ENCODE results near the gene RHBG. TPM values are rescaled to one million over a fixed set of nuclear protein-coding genes. Genes with fewer than 3 reads are reported as not detected.

Gene RHBG
- total RNA-seq, 1 experiment from 2014 or later, result 0.06 TPM

DNA sequence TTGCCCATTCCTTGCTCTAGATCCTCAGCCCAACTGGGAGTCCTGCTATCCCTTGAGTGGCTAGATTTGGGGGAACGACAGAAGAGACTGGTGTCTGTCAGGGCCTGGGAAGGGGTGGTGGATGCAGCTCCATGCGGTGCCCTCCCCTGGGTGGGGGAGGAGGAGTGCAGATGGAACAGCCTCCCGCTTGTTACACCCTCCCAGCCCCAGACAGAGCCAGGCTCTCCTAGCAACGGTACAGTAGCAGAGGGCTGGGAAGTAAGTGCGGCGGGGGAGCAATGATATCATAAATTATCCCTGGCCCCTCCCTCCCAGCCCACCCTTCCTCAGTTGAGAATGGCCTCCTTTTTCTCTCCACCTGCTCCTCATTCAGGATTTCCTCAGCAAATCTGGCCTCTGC lies 37.2 kb downstream of the RHBG start:
- no peak for DNase-seq (ENCODE audit: low spot score)

DNA sequence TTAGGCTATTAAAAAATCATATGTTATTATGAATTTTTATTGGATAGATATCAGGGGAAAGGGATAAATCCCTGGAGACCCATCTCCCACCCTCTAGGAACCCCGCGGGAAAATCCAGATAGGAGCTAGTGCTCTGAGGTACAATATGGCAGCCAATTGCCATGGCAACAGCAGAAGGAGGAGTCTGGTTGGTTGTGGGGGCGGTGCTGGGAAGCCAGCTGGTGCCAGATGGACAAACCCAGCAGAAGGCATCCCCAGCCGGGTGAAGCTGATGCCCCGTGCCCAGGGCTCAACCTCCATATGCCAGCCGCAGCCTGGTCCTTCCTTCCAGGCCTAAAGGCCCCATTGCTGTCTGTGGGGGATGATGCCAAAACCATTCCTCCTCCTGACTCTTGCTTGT lies 38.3 kb downstream of the RHBG start:
- DNase-seq (ENCODE audit: low spot score), result no peak

DNA sequence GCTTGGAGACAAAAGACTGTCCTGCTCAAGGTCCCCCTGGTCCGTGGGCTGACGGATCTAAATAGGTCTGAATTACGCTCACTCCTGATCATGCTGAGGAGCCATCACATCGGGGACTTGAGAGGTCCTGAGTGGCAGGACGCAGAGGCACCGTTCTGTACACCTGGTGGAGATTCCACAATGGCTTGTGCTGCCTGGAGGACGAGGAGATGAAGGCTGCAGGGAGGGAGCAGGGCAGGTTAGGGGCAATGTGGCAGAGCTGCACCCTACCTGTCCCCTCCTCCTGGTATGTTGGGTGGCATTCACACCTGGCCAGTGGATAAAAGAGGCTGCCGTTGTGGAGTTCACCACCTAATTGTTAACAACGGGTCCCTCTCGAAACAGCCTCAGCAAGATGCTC lies 38.7 kb downstream of the RHBG start:
- DNase-seq (ENCODE audit: low spot score), result no peak

DNA sequence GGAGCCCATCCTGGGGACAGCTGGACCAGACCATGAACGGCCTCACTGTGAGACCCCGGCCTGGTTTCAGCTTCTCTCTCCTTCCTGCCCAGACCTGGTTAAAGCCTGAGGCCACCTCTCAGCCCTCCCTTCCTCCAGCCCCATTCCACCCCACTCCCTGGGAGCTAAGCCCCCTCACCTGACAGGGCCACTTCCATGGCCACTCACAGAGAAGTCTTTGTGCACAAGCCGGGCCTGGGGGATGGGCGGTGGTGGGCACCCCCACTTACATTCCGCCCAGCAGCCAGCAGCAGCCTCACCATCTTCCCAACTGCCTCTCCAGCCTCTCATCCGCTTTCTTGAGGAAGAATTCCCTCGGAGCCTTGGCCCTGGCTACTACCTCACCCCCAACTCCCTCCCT lies 40.4 kb downstream of the RHBG start:
- no peak for DNase-seq (ENCODE audit: low spot score)

DNA sequence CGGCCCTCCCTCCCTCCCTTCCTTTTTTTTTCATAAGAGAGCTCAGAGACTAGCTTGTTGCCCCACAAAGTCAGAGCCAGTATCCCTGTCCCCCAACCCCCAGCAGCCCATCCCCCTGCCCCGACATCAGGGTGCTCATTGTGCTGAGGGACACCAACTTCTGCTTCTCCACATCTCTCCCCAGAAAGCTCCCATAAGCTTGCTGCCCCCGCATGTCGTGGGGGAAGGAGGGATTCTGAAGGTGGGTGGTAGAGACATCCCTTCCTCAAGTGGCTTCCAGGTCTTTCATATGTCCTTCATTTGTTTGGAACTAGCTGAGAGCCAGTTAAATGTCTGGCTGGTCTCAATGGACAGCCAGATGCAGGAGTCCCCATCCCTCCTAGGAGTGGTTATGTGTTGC lies 41.2 kb downstream of the RHBG start:
- DNase-seq (ENCODE audit: low spot score), result no peak

DNA sequence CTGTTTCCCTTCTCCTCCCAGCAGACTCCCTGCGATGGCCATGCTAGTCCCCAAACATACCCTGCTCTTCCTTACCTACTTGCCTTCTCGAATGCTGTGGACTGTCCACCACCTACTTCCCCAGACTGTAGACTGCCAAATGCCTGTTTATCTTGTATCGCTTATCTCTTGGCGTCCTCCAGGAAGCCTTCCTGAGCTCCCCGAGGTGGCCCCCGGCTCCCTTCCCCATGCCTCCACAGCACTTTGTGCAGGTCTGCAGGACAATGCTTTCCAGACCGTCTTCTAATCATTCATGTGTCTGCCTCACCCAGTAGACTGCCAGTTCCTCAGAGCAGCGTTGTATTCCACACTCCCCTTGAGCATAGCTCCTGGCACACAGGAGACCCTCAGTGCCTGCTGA lies 41.7 kb downstream of the RHBG start:
- no peak for DNase-seq (ENCODE audit: low spot score)

DNA sequence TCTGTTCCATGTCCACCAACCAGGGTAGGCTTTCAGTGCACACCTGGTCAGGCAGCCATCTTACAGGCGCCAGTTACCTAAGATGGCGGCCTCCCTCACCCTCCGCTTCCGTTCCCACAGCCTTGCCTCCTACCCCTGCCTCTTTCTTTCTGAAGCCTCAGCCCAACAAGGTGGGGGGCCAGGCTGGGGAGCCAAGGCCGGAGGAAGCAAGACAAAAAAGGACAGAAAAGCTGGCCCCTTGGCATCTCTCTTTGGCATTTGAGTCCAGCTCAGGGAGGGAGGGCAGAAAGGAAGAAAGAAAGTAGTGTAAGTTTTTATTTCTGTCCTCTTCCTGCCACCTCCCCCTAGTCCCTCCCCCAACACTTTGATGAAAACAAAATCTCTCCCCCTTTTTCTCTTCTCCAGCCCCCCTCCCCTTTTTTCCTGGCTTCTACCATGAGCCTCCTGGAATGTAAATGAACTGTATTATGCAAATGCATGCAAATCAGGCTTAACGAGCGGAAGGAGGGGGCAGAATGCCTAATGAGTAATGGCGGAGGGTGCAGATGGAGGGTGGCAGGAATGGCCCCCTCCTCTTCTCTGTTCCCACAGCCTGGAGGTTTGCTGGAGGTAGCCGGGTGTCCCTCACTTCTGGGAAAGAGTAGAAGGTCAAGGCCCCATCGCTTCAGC lies 43.8 kb downstream of the RHBG start:
- DNase-seq (ENCODE audit: low spot score), result no peak

DNA sequence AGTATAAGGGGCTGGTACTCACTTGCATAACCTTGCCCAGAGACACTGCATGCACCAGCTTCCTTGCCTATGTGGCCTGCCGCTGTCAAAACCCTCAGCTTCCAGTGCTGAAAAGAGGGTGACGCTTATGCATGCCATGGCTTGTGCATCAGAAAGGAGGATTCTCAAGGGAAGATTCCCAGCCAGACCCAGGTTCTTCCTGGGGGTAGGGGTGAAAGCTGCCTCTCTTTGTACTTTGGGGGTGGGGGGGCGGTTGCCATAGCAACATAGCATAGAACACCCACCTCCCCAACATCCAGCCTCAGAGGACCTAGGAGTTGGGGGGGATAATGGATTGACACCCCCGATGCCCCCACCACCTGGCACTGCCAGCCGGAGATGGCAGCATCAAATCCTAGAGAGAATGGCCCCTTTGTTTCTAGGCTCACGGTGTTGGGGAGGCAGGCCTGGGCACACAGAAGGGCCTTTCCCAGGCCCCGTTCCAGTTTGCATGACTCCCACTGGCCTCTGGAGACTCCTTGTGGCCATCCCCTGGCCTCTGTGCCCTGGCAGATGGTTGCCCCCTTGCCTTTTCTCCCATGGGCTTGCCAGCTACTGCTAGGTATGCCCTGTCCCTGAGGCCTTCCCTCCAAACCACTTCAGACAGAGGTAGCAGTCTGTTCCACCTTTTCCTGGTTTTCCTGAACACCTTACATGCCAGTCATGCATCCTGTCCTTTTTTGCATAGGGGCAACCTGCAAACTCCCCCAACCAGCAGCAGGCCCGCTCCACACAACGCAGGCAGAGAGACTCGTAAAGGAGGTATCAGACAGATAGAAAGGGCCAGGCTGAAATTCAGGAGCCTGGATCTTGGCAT lies 44.6 kb downstream of the RHBG start:
- no peak for DNase-seq (ENCODE audit: low spot score)

DNA sequence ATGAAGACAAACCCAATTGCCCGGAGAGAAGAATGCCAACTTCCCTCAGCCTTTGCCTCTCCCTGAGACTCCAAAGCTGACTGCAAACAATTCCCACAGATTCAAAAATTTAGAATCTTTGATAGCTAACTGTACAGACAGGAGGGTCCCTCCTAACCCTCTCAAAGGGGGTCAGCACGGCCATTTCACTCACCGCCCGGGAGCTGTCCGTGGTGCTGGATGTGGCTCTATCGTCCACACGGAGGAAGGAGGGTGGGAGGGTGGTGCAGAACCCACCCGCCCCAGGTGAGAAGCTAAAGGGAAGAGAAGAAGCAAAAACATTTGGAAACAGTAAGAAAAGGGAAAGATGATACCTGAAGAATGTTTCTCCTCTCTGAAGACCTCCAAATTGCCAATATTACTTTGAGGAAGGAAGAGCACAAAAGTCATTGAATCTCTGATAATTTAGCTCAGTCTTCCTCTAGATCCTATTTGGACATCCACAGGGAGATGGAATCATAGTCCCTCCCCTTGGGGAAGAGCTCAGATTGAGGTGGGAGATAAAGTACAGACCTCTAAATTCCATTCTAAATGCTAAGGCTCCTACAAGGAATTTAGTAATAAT lies 45.6 kb downstream of the RHBG start:
- no peak for DNase-seq (ENCODE audit: low spot score)

DNA sequence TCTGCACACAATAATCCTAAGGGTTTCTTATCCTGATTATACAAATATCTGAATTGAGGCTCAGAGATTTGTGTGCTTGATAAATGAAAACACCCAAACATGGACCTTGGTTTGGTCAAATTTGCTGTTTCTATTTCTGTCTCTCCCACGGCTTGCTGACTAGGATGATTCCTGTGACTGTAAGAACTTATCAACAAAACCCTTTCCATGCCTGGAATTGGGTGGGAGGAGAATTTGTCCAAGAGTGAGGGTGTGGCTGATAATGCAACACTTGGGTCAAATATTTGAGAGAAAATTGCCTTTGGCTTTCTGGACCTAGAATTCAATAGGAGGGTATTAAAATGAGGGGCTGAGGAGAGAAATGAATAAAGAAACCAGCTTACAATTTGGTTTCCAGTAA lies 48.0 kb downstream of the RHBG start:
- no peak for DNase-seq (ENCODE audit: low spot score)

DNA sequence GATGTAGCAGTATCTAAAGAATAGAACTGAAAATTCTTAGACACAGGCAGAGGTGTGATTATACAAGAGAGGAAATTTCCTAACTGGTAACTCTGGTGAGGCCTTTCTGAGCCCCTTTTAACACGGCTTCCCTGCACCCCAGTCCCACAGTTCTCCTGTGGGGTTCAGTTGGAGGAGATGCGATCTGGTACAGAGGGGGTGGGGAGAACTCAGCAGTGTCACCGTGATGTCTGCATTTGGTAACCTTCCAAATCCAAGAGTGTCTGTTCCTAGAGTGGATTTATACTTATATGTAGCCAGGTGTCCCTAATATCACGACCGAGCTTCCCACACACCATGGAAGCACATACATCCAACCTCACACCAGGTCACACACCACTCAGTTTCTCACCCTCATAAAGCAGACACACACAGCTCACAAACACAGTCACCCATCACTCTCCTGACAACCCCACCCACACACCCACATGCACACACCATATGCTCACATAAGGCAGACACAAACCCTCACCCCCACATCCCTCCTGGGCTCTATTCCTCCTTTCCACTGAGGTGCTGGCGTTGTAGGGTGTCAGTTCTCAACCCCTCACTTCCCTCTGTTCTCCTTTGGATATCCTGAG lies 48.5 kb downstream of the RHBG start:
- DNase-seq (ENCODE audit: low spot score), result no peak

DNA sequence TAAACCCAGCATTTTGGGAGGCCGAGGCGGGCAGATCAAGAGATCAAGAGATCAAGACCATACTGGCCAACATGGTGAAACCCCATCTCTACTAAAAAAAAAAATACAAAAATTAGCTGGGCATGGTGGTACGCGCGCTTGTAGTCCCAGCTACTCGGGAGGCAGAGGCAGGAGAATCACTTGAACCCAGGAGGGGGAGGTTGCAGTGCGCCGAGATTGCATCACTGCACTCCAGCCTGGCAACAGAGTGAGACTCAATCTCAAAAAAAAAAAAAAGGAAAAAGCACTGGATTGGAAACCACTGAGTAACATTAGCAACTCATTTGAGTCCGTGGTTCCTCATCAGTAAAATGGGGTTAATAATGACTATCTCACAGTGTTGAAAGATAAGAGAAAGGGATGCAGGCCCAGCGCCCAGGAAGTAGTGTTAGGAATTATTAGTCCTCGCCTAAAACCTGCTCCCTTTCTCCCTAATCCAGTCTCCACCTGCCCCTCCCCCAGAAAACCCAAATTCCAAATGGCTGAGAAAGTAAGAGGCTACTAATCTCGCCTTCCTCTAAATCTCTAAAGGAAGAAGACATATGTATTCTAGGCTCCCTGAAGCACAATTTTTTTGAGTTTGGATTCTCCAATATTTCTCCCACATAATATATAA lies 49.5 kb downstream of the RHBG start:
- DNase-seq (ENCODE audit: low spot score), result no peak

DNA sequence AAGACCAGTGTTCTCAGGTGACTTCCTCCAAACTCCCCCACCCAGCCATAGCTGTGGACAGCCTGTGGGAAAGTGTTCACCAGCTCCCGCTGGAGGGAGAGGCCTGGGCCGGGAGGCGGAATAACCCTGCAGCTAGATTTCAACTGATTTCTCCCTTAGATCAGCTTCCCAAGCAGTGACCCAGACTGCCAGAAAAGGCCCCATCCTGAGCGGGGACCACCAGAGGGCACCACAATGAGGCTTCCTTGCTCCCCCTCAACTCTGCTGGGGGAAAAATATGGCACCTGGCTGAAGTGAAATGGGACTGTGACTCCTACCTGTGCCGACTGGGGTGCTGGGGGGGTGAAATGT lies 50.8 kb downstream of the RHBG start:
- DNase-seq (ENCODE audit: low spot score), result no peak

DNA sequence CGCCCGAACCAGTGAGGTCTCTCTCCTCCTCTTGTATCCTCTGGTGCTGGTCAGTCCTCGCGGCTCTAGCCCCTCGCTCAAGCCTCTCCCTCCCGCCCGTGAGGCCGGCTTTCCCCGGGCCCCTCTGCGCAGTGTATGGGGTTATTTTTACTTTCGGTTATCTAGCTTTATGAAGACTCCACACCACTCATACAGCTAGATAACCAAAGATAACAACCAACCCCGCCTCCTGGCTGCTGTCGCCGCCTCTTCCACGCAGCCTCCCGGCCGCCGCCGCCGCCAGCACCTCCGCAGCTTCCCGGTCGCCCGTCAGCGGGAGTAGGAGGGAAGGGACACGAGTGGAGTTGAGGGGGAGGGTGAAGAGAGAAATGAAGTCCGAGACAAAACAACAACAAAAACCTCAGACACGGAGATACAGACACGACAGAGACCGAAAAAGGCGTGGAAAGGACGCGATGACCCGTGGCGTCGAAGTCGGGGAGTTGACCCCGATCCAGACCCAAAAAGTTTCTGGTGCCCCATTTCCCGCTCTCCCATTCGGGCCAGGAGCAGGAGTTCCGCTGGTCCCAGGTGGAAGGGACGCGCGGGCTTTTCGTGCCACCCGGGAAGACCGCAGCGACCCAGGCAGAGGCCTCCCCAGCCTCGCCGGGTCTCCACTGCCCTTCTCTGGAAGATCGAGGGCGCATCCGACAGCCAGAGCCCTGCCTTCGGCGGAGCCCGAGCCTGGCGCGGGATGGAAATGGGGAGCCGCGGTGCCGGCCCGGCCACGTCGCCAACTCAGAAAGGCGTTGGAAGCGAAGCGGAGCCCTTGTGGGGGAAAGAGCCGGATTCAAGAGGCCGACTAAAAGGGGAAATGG lies 51.4 kb downstream of the RHBG start:
- DNase-seq (ENCODE audit: low spot score), result no peak

DNA sequence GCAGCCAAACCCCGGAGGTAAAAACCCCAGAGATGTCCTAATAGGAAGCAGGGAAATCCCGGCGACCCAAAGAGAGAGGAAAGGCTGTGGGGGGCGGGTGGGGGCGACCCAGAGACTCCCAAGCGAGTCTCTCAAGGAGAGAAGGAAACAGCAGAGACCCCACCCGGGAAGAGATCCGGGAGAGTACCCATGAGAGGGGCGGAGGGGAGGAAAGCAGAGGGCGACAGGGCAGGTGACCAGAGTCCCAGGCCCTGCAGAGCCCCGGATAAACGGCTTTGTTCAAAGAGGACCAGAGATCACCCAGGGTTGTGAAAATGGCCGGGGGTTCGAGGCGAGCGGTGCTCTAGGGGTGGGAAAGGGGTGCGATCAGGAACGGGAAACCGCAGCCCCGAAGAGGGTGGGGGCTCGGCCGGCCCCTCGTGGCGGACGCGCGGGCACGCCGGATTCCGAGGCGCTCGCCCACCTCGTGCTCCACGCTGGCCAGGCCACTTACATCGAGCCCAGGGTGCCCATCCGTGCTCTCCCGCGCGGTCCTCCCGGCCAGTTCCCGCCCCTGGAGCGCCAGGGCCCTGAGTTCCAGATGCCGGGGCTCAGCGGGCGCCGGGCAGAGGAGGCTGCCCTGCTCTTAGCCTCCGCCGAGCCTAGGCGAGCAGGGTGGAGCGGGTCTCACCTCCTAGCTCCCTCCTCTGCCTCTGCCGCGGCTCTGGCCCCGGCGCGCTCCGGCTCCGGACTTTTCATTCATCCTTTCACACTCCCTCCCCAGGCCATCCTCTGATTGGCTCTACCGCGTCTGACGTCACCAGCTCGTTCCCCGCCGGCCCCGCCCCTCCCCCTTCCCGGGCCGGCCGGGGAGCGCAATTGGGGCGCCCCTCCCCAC lies 52.3 kb downstream of the RHBG start:
- peak; percentile 53 for DNase-seq (ENCODE audit: low spot score)

DNA sequence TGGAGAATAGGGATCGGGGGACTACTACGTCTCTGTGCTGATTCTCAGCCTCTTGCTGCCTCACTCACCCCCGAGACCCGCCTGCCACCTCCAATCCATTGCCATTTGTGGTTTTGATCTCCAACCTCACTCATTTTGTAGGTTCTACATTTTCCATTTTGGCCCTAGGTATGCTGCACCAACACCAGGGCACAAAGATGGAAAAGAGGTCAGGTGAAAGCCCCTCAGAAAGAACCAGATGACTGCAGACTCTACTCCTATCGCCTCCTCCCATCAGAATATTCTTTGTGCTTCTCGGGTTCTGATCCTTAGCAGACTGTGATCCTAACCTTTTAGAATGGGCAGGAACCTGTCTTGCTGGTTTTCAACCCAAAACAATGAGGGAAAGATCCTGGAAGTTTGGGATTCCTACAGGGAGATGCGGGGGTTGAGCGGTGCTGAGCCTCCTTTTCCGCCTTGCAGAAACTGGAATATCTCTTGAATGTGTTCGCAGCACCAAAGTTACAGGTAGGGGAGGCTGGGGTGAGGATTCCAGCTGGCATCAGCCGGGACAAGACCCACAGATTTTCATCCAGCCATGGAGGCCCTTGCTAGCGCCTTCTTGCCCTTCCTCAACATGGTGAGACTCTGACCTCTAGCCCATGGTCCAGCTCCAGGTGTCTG lies 53.1 kb downstream of the RHBG start:
- no peak for DNase-seq (ENCODE audit: low spot score)

DNA sequence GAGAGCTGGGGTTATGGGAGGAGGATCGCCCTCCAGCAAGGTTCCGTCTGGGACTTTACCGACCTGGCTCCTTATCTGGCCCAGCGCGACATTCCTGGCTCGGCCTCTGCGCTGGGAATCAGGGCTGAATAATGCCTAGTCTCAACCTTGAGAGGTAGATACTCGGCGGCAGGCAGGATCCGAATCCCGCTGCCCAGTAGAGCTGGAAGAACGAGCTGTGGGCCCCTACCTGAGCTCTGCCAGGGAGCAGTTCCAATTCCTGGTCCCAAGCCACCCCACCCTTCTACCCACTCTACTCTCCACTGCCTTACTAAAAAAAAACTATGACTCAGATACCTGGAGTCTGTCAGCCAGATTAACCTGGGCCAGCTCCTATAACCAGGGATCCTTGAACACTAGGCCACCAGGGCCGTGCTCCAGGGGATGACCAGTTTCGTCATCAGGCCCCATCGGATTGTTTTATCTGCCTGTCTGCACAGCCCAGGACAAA lies 53.6 kb downstream of the RHBG start:
- DNase-seq (ENCODE audit: low spot score), result no peak

DNA sequence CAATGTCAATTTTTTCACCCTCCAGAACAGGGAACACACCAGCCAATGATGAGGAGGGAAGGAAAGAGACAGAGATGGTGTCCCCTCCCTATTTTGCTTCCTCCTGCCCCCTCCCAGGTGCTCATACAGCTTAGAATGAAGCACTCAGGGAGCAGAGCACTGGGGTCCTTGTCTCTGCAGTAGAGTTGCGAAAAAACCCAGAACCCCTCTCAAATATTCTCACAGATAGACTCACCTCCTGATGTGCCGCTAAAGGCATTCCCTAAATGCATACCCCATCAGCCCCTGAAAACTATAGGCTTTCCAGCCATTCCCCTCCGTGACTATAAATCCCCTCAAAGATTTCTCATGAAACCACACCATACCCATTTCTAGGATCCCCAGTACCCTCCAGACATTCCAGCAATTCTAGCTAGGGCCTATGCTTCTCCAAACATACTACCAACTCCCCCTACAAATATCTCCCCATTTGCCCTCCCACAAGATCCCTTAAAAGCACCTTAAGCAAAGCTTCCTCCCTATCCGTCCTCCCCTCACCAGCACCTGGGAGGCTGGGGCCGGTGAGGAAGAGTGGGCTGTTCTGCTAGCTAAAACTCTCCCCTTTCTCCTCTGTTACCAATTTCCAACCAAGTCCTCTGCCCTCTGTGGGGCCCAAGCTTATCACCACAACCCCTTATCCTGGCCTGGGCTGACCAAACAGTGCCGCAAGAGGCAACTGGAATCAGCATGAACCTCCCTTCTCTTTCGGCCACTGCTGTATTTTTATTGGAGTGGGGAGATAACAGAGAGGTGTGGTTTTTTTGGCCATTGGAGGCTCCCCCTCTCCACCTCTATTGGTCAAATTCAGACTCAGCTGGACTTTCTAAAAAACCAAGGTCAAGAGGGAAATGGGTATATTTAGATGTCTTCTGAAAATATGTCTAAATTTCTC lies 54.7 kb downstream of the RHBG start:
- no peak for DNase-seq (ENCODE audit: low spot score)
